Neural cell (in vitro differentiated cells): ENCODE data around the gene MAPK8IP3.

Experiments used
- CTCF ChIP-seq: fragments of 450-650 bp; IDR thresholded peaks from 2 replicates; pipeline ENCODE4 v1.5.1; 2014; ENCODE audit warnings: antibody characterized with exemption, mild to moderate bottlenecking, moderate library complexity; ENCODE audit not compliant: poor library complexity, severe bottlenecking
- EP300 ChIP-seq: fragments of 450-650 bp; conservative IDR thresholded peaks from 2 replicates; pipeline ENCODE4 v1.6.1; 2014; ENCODE audit warnings: antibody characterized with exemption, mild to moderate bottlenecking, moderate library complexity; ENCODE audit not compliant: poor library complexity, severe bottlenecking
- EZH2 ChIP-seq: fragments of 200-600, 300-800 bp; shearing (Covaris generic), sonication (generic); IDR thresholded peaks from 2 replicates; pipeline ENCODE4 v1.6.1; 2014; ENCODE audit warnings: antibody characterized with exemption, low read length, borderline replicate concordance, mild to moderate bottlenecking; ENCODE audit not compliant: insufficient read depth, poor library complexity, severe bottlenecking
- MXI1 ChIP-seq: fragments of 450-650 bp; conservative IDR thresholded peaks from 2 replicates; pipeline ENCODE4 v1.6.1; 2014; ENCODE audit warnings: antibody characterized with exemption, mild to moderate bottlenecking; ENCODE audit not compliant: poor library complexity, severe bottlenecking
- POLR2AphosphoS5 ChIP-seq: IDR thresholded peaks from 2 replicates; pipeline ENCODE4 v1.6.1; 2012
- RAD21 ChIP-seq: fragments of 450-650 bp; conservative IDR thresholded peaks from 2 replicates; pipeline ENCODE4 v1.6.1; 2014; ENCODE audit warnings: antibody characterized with exemption, mild to moderate bottlenecking, moderate library complexity
- SMC3 ChIP-seq: fragments of 450-650 bp; conservative IDR thresholded peaks from 2 replicates; pipeline ENCODE4 v1.6.1; 2014; ENCODE audit warnings: antibody characterized with exemption, mild to moderate bottlenecking, moderate library complexity; ENCODE audit not compliant: poor library complexity
- TAF1 ChIP-seq: IDR thresholded peaks from 2 replicates; pipeline ENCODE4 v1.6.1; 2012; ENCODE audit warnings: low read depth

GRCh38 chr16:1678500-1679098, 27.4 kb upstream of the MAPK8IP3 start:
- TF ChIP-seq CTCF (no peak), SMC3 (no peak), MXI1 (peak; percentile 36), EZH2 (no peak), EP300 (no peak), TAF1 (no peak), POLR2AphosphoS5 (no peak), RAD21 (no peak)
